Karpas-422 (cell line): ENCODE results near the gene HCFC1. TPM values are rescaled to one million over a fixed set of nuclear protein-coding genes. Genes with fewer than 3 reads are reported as not detected.
A peak's percentile ranks its signal among the peaks of the same experiment; 100 is the strongest.

Source experiments
- DNase-seq: peaks from one replicate; pipeline ENCODE4 v3.0.0-alpha.2; 2015
- H2AFZ ChIP-seq: fragments of 200-600 bp; sonication (generic); 2 replicates; pipeline ENCODE4 v1.6.1; 2014; ENCODE audit warnings: antibody characterized with exemption, low read length, mixed read lengths
- H3K27ac ChIP-seq: fragments of 200-600 bp; sonication (generic); 2 replicates; pipeline ENCODE4 v1.5.1; 2014; ENCODE audit warnings: mild to moderate bottlenecking, low read length, moderate library complexity
- H3K27me3 ChIP-seq: fragments of 200-600 bp; sonication (generic); 2 replicates; pipeline ENCODE4 v1.6.1; 2014; ENCODE audit warnings: low read length, mixed read lengths
- H3K36me3 ChIP-seq: fragments of 200-600 bp; sonication (generic); 2 replicates; pipeline ENCODE4 v1.6.1; 2014; ENCODE audit warnings: low read length, mixed read lengths; ENCODE audit not compliant: insufficient read depth
- H3K4me1 ChIP-seq: fragments of 200-600 bp; sonication (generic); 2 replicates; pipeline ENCODE4 v1.6.1; 2014; ENCODE audit warnings: mild to moderate bottlenecking, low read length, mixed read lengths
- H3K4me2 ChIP-seq: fragments of 200-600 bp; sonication (generic); 2 replicates; pipeline ENCODE4 v1.6.1; 2014; ENCODE audit warnings: low read length, low read depth, mild to moderate bottlenecking; ENCODE audit not compliant: poor library complexity, severe bottlenecking
- H3K4me3 ChIP-seq: fragments of 200-600 bp; sonication (generic); 2 replicates; pipeline ENCODE4 v1.5.1; 2014; ENCODE audit warnings: mild to moderate bottlenecking, antibody characterized with exemption, low read length, mixed read lengths
- H3K79me2 ChIP-seq: fragments of 200-600 bp; sonication (generic); 2 replicates; pipeline ENCODE4 v1.6.1; 2014; ENCODE audit warnings: mild to moderate bottlenecking, low read length, mixed read lengths
- H3K9ac ChIP-seq: fragments of 200-600 bp; sonication (generic); 2 replicates; pipeline ENCODE4 v1.6.0; 2014; ENCODE audit warnings: low read length
- H3K9me2 ChIP-seq: fragments of 200-600 bp; sonication (generic), shearing (Covaris generic); replicated peaks from 2 replicates; pipeline ENCODE4 v1.6.0; 2014; ENCODE audit warnings: mild to moderate bottlenecking, low read length, moderate library complexity; ENCODE audit not compliant: insufficient read depth
- H3K9me3 ChIP-seq: fragments of 300-700, 200-600 bp; sonication (generic); 2 replicates; pipeline ENCODE4 v1.6.1; 2014; ENCODE audit warnings: low read length, mixed read lengths
- H4K20me1 ChIP-seq: fragments of 200-600 bp; sonication (generic); 2 replicates; pipeline ENCODE4 v1.6.1; 2014; ENCODE audit warnings: mild to moderate bottlenecking, antibody characterized with exemption, low read length, low read depth; ENCODE audit not compliant: insufficient read depth
- total RNA-seq: library from RNA; depleted of rRNA; stranded (reverse); fragments of >200 nt; shearing (Covaris generic); gene quantifications from 2 replicates; pipeline ENCODE4 v1.2.3, GENCODE V29; 2014; ENCODE audit warnings: low replicate concordance

HCFC1 gene
- total RNA-seq, 1 experiment from 2014 or later, result 16.8 TPM

GRCh38 chrX:153903991-153904957, 67.3 kb downstream of the HCFC1 start, which contains the start of gene AVPR2:
Gene AVPR2, plus strand, starts transcription at chrX:153904673. Its CDS starts 473 bp downstream, at chrX:153905146.
- H3K4me1 ChIP-seq, result peaks cover 17% of the 10 kb centered on the region
- H3K4me2 ChIP-seq, result no peak within 1 kb of the TSS
- H3K27ac ChIP-seq, result no peak within 1 kb of the TSS
- H3K27me3 ChIP-seq, result no peaks in the 10 kb centered on the region
- no peaks in the 10 kb centered on the region for H3K36me3 ChIP-seq
- H4K20me1 ChIP-seq, result peaks cover 9% of the 10 kb centered on the region; the same call in 1 of the 2 replicates
- no peaks in the 10 kb centered on the region for H3K9me2 ChIP-seq
- H3K4me3 ChIP-seq, result no peak within 1 kb of the TSS
- DNase-seq, result peak; percentile 62
- H2AFZ ChIP-seq, result no peak within 1 kb of the TSS
- H3K79me2 ChIP-seq, result no peaks in the 10 kb centered on the region
- H3K9me3 ChIP-seq, result no peaks in the 10 kb centered on the region
- H3K9ac ChIP-seq, result no peak within 1 kb of the TSS

GRCh38 chrX:153903238-153903980, 68.2 kb downstream of the HCFC1 start:
- H3K27ac ChIP-seq, result no peak overlapping the region
- H3K4me1 ChIP-seq, result peaks cover 21% of the 10 kb centered on the region
- no peaks in the 10 kb centered on the region for H3K36me3 ChIP-seq
- no peaks in the 10 kb centered on the region for H3K27me3 ChIP-seq
- H3K9me3 ChIP-seq, result no peaks in the 10 kb centered on the region
- H3K9ac ChIP-seq, result no peak overlapping the region
- no peaks in the 10 kb centered on the region for H3K79me2 ChIP-seq
- peak; percentile 50 for DNase-seq
- H2AFZ ChIP-seq, result no peak overlapping the region
- H3K4me3 ChIP-seq, result no peak overlapping the region
- peaks cover 5% of the 10 kb centered on the region; the same call in 1 of the 2 replicates for H4K20me1 ChIP-seq
- no peaks in the 10 kb centered on the region for H3K9me2 ChIP-seq
- no peak overlapping the region for H3K4me2 ChIP-seq

- Histone ChIP-seq H3K27me3 (no peaks in the 10 kb centered on the region), H3K79me2 (no peaks in the 10 kb centered on the region), H3K4me3 (no peak overlapping the region), H2AFZ (no peak overlapping the region), H3K9ac (no peak overlapping the region), H3K4me1 (peaks cover 21% of the 10 kb centered on the region), H3K9me2 (no peaks in the 10 kb centered on the region), H3K27ac (no peak overlapping the region), H3K36me3 (no peaks in the 10 kb centered on the region), H3K4me2 (no peak overlapping the region), H4K20me1 (peaks cover 5% of the 10 kb centered on the region; the same call in 1 of the 2 replicates), H3K9me3 (no peaks in the 10 kb centered on the region)
- DNase-seq, result no peak
Measured at GRCh38 chrX:153902385-153902784, 69.2 kb downstream of the HCFC1 start.

- Histone ChIP-seq H3K9me3 (no peaks in the 10 kb centered on the region), H3K9ac (no peak overlapping the region), H3K4me2 (no peak overlapping the region), H3K27me3 (no peaks in the 10 kb centered on the region), H3K4me1 (peaks cover 21% of the 10 kb centered on the region), H2AFZ (no peak overlapping the region), H3K79me2 (no peaks in the 10 kb centered on the region), H3K27ac (no peak overlapping the region), H4K20me1 (peaks cover 5% of the 10 kb centered on the region; the same call in 1 of the 2 replicates), H3K9me2 (no peaks in the 10 kb centered on the region), H3K4me3 (no peak overlapping the region), H3K36me3 (no peaks in the 10 kb centered on the region)
- no peak for DNase-seq
Measured at GRCh38 chrX:153901753-153902140, 69.9 kb downstream of the HCFC1 start.

GRCh38 chrX:153900831-153901752, 70.5 kb downstream of the HCFC1 start:
- H3K79me2 ChIP-seq, result no peaks in the 10 kb centered on the region
- H3K9me2 ChIP-seq, result no peaks in the 10 kb centered on the region
- H3K4me3 ChIP-seq, result no peak overlapping the region
- peaks cover 5% of the 10 kb centered on the region; the same call in 1 of the 2 replicates for H4K20me1 ChIP-seq
- no peak overlapping the region for H3K9ac ChIP-seq
- no peaks in the 10 kb centered on the region for H3K36me3 ChIP-seq
- H3K4me1 ChIP-seq, result peaks cover 21% of the 10 kb centered on the region
- DNase-seq, result peak; percentile 62
- H3K27ac ChIP-seq, result no peak overlapping the region
- no peak overlapping the region for H2AFZ ChIP-seq
- no peak overlapping the region for H3K4me2 ChIP-seq
- no peaks in the 10 kb centered on the region for H3K27me3 ChIP-seq
- no peaks in the 10 kb centered on the region for H3K9me3 ChIP-seq

- Histone ChIP-seq H4K20me1 (peaks cover 1% of the 10 kb centered on the region; the same call in 1 of the 2 replicates), H2AFZ (no peak overlapping the region), H3K4me2 (no peak overlapping the region), H3K79me2 (no peaks in the 10 kb centered on the region), H3K9ac (no peak overlapping the region), H3K36me3 (no peaks in the 10 kb centered on the region), H3K4me3 (no peak overlapping the region), H3K4me1 (peaks cover 11% of the 10 kb centered on the region), H3K9me3 (no peaks in the 10 kb centered on the region), H3K27ac (no peak overlapping the region), H3K9me2 (no peaks in the 10 kb centered on the region), H3K27me3 (no peaks in the 10 kb centered on the region)
- DNase-seq, result no peak
Measured at GRCh38 chrX:153897899-153898298, 73.7 kb downstream of the HCFC1 start.
